Measurements from ENCODE around the gene ROCK2. TPM values are rescaled to one million over a fixed set of nuclear protein-coding genes. Genes with fewer than 3 reads are reported as not detected.
A peak's percentile ranks its signal among the peaks of the same experiment; 100 is the strongest.

The ROCK2 gene
- total RNA-seq, 1 experiment from 2014 or later: 64.4 TPM

DNA sequence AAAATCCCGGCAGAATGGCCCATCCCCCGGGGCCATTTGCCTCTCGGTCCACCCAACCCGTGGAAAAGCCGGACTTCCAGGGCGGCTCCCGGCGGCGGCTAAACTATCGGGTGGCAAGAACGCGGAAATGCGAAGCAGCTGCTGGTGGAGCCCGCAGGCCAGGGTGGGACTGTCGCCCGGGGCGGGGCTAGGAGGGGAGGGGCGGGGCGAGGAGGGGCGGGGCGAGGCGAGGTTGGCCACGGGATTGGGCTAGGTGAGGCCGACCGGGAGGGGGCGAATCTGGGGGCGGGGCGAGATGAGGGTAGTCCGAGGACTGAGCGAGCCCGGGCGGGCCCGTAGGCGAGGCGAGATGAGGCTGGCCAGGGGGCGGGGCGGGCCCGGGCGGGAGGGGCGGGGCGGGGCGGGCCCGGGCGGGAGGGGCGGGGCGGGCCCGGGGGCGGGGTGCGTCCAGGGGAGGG is 189.5 kb downstream of the ROCK2 start:
- H3K9me3 ChIP-seq: no peaks in the 10 kb centered on the region
- CTCF ChIA-PET: interaction anchor here (0.6 to 1.5 kb wide), 5 partner anchors 22 to 263 kb away, joined by 3 to 10 read pairs (median 5); a partner anchor contains a TSS
- BruUV-seq (replicated peaks): no TSS peak
- H3K36me3 ChIP-seq (ENCODE audit: control insufficient read depth, insufficient read depth, low read length): no peaks in the 10 kb centered on the region
- POLR2A ChIA-PET: interaction anchor here (0.6 to 1.6 kb wide), 2 partner anchors 22 to 188 kb away, joined by 4 to 11 read pairs; a partner anchor contains a TSS
- H3K4me3 ChIP-seq (ENCODE audit: low read depth, low read length): peak overlapping the region; percentile 34
- H3K27ac Mint-ChIP-seq (ENCODE audit: unreplicated experiment): peak overlapping the region; percentile 92
- peaks cover 5% of the 10 kb centered on the region for H3K36me3 Mint-ChIP-seq (ENCODE audit: insufficient read depth, unreplicated experiment)
- peak overlapping the region; percentile 55 for H3K4me3 Mint-ChIP-seq (ENCODE audit: unreplicated experiment)
- H3K9me3 Mint-ChIP-seq (ENCODE audit: unreplicated experiment): no peaks in the 10 kb centered on the region
- intact Hi-C loops (cut with micrococcal nuclease; ENCODE audit: unreplicated experiment): loop anchor here (2.0 to 10.0 kb wide), 3 partner anchors 22 to 1232 kb away; partner anchors contain the start of gene ROCK2
- H3K4me1 Mint-ChIP-seq (ENCODE audit: low read depth, unreplicated experiment): no peaks in the 10 kb centered on the region
- TF ChIP-seq, protein P1, sequence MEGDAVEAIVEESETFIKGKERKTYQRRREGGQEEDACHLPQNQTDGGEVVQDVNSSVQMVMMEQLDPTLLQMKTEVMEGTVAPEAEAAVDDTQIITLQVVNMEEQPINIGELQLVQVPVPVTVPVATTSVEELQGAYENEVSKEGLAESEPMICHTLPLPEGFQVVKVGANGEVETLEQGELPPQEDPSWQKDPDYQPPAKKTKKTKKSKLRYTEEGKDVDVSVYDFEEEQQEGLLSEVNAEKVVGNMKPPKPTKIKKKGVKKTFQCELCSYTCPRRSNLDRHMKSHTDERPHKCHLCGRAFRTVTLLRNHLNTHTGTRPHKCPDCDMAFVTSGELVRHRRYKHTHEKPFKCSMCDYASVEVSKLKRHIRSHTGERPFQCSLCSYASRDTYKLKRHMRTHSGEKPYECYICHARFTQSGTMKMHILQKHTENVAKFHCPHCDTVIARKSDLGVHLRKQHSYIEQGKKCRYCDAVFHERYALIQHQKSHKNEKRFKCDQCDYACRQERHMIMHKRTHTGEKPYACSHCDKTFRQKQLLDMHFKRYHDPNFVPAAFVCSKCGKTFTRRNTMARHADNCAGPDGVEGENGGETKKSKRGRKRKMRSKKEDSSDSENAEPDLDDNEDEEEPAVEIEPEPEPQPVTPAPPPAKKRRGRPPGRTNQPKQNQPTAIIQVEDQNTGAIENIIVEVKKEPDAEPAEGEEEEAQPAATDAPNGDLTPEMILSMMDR (IDR thresholded peaks at IDR 0.05; ENCODE audit: insufficient read depth in 1 of 2, low read depth in 1 of 2, low read length in 1 of 2, severe bottlenecking in 1 of 2, unreplicated experiment in 1 of 2): no peak
- DNase-seq: peak; percentile 99
- no peaks in the 10 kb centered on the region for H3K27me3 Mint-ChIP-seq (ENCODE audit: insufficient read depth, unreplicated experiment)
- no peaks in the 10 kb centered on the region for H3K27me3 ChIP-seq (replicated peaks; ENCODE audit: control insufficient read depth, insufficient read depth, low read length)
- peaks cover 11% of the 10 kb centered on the region for H3K4me1 ChIP-seq

DNA sequence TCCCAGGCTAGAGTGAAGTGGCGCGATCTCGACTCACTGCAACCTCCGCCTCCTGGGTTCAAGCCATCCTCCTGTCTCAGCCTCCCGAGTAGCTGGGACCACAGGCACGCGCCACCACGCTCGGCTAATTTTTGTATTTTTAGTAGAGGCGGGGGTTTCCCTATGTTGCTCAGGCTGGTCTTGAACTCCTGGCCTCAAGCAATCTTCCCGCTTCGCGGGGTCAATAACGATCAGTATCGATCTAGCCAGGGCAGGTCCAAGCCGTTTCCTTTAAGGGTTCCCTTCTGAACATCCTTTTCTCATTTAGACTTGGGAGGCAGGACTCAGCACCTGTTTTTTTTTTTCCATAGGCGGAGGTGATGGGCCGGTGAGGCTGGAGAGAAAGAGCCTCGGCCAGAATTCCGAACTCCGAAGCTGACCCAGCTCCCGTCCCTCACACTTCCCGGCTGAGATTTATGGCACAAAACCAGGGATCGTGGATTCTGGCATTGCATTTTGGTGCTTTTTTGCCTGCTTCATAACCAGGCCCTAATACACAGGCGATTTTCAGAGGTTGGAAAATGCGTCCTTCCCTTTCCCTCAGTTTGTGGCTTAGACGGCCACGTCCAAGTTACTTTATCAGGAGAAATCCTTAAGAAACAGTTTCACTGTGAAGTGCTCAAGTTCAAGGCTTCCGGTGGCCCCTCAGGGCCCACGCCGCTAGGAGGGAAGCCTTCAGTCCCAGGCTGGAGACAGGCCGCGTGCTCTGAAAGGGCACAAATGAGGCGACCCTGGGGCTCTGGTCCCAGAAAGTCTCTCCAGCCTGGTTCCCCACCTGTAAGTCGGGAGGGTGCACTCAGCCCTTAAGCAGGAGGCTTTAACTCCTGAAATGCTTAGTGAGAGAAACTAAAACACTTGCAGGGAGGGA is 190.2 kb downstream of the ROCK2 start:
- CTCF ChIA-PET: interaction anchor here (0.6 to 1.5 kb wide), 3 partner anchors 22 to 258 kb away, joined by 3 to 10 read pairs (median 3); no protein-coding TSS in a partner anchor
- H3K9me3 Mint-ChIP-seq (ENCODE audit: unreplicated experiment): no peaks in the 10 kb centered on the region
- peak overlapping the region; percentile 92 for H3K27ac Mint-ChIP-seq (ENCODE audit: unreplicated experiment)
- Histone ChIP-seq H3K4me3 (ENCODE audit: low read depth, low read length) (peak overlapping the region; percentile 34), H3K27me3 (replicated peaks; ENCODE audit: control insufficient read depth, insufficient read depth, low read length) (no peaks in the 10 kb centered on the region), H3K9me3 (no peaks in the 10 kb centered on the region), H3K36me3 (ENCODE audit: control insufficient read depth, insufficient read depth, low read length) (no peaks in the 10 kb centered on the region), H3K4me1 (peaks cover 11% of the 10 kb centered on the region)
- peak overlapping the region; percentile 55 for H3K4me3 Mint-ChIP-seq (ENCODE audit: unreplicated experiment)
- H3K4me1 Mint-ChIP-seq (ENCODE audit: low read depth, unreplicated experiment): no peaks in the 10 kb centered on the region
- TF ChIP-seq, protein P1 (IDR thresholded peaks at IDR 0.05; ENCODE audit: insufficient read depth in 1 of 2, low read depth in 1 of 2, low read length in 1 of 2, severe bottlenecking in 1 of 2, unreplicated experiment in 1 of 2): no peak
- TSS peak; percentile 100 for BruUV-seq (replicated peaks)
- POLR2A ChIA-PET: interaction anchor here (0.6 to 1.6 kb wide), 3 partner anchors 21 to 189 kb away, joined by 3 to 11 read pairs (median 4); a partner anchor contains a TSS
- intact Hi-C loops (cut with micrococcal nuclease; ENCODE audit: unreplicated experiment): loop anchor here (2.0 to 10.0 kb wide), 2 partner anchors 21 to 191 kb away; partner anchors contain the start of gene ROCK2
- no peak for DNase-seq
- H3K27me3 Mint-ChIP-seq (ENCODE audit: insufficient read depth, unreplicated experiment): no peaks in the 10 kb centered on the region
- peaks cover 5% of the 10 kb centered on the region for H3K36me3 Mint-ChIP-seq (ENCODE audit: insufficient read depth, unreplicated experiment)

DNA sequence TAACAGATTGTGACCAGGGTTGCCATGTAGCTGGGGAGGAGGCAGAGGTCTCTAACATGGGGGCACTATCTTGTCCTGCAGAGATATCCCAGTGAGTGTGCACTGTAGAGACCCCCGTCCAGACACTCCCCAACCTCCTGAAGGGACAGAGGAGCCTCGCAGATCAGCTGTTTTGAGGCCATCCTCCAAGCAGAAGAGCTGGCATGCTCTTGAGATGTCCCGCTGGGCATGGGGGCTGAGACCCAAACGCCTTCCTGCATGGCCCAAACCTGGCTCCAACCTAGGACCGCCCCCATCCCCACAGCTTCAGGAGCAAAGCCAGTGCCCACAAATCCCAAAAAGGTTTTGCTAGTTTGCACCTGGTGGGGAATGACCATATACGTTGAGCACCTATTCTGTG is 191.8 kb downstream of the ROCK2 start:
- Histone ChIP-seq H3K27me3 (replicated peaks; ENCODE audit: control insufficient read depth, insufficient read depth, low read length) (no peaks in the 10 kb centered on the region), H3K36me3 (ENCODE audit: control insufficient read depth, insufficient read depth, low read length) (no peaks in the 10 kb centered on the region), H3K4me1 (peaks cover 11% of the 10 kb centered on the region), H3K4me3 (ENCODE audit: low read depth, low read length) (no peak overlapping the region), H3K9me3 (no peaks in the 10 kb centered on the region)
- Mint-ChIP-seq H3K27me3 (ENCODE audit: insufficient read depth, unreplicated experiment) (no peaks in the 10 kb centered on the region), H3K4me1 (ENCODE audit: low read depth, unreplicated experiment) (no peaks in the 10 kb centered on the region), H3K36me3 (ENCODE audit: insufficient read depth, unreplicated experiment) (peaks cover 5% of the 10 kb centered on the region), H3K4me3 (ENCODE audit: unreplicated experiment) (no peak overlapping the region), H3K9me3 (ENCODE audit: unreplicated experiment) (no peaks in the 10 kb centered on the region), H3K27ac (ENCODE audit: unreplicated experiment) (no peak overlapping the region)
- ChIA-PET CTCF (interaction anchor here (0.7 kb wide), 1 partner anchor 19 kb away, joined by 4 read pairs; a partner anchor contains a TSS), POLR2A (no interaction called here)
- BruUV-seq (replicated peaks): no TSS peak
- intact Hi-C loops (cut with micrococcal nuclease; ENCODE audit: unreplicated experiment): loop anchor here (10.0 kb wide), 1 partner anchor 192 kb away; the partner anchor contains the start of gene ROCK2
- no peak for DNase-seq
- TF ChIP-seq, protein P1 (IDR thresholded peaks at IDR 0.05; ENCODE audit: insufficient read depth in 1 of 2, low read depth in 1 of 2, low read length in 1 of 2, severe bottlenecking in 1 of 2, unreplicated experiment in 1 of 2): no peak
